ENCODE measurements around the gene TXK.

DNA sequence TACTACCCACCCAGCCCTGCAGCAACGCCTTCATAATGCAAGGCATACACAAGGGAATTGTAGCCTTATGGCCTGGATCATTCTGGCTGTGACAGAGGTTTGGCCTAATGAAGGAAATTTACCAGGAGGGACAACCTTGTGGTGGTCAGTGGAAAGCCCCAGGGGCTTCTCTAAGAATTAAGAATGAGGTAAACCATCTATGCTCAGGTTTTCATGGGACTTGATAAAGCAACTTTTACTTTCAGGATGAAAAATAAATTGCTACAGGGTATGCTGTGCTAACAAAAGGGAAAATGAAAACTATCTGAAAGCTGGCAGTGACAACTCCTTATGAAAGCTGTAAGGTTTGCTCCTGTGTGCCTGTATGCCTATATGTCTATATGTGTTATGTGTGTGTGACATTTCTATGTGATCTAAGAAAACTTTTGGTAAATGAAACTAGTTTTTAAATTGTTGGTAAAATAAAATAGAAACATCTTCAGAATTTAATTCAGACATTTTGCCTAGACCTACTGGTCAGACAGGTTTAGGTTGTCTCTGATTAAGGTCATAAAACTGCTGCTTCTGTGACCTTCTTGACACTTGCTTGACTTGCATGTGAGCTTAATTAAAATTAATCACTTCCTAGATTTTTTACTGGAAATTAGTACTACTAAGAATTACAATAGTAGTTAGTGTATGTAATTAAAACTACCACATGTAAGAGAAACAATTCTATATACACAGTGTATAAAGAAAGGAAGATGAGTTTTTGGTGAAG is 19.9 kb upstream of the TXK start:
- TF ChIP-seq POLR2A (IDR thresholded peaks at IDR 0.05; ENCODE audit: low read depth, low read length), result no peak
- no peak for TF ChIP-seq NFYB (IDR thresholded peaks at IDR 0.05; ENCODE audit: insufficient read depth, low read depth, low read length)
- TF ChIP-seq HDAC2 (IDR thresholded peaks at IDR 0.05), result no peak
- TF ChIP-seq, protein P1, sequence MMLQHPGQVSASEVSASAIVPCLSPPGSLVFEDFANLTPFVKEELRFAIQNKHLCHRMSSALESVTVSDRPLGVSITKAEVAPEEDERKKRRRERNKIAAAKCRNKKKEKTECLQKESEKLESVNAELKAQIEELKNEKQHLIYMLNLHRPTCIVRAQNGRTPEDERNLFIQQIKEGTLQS (IDR thresholded peaks at IDR 0.05; ENCODE audit: borderline replicate concordance, extremely low read depth, low read depth, low read length), result no peak
- TF ChIP-seq, protein P2, sequence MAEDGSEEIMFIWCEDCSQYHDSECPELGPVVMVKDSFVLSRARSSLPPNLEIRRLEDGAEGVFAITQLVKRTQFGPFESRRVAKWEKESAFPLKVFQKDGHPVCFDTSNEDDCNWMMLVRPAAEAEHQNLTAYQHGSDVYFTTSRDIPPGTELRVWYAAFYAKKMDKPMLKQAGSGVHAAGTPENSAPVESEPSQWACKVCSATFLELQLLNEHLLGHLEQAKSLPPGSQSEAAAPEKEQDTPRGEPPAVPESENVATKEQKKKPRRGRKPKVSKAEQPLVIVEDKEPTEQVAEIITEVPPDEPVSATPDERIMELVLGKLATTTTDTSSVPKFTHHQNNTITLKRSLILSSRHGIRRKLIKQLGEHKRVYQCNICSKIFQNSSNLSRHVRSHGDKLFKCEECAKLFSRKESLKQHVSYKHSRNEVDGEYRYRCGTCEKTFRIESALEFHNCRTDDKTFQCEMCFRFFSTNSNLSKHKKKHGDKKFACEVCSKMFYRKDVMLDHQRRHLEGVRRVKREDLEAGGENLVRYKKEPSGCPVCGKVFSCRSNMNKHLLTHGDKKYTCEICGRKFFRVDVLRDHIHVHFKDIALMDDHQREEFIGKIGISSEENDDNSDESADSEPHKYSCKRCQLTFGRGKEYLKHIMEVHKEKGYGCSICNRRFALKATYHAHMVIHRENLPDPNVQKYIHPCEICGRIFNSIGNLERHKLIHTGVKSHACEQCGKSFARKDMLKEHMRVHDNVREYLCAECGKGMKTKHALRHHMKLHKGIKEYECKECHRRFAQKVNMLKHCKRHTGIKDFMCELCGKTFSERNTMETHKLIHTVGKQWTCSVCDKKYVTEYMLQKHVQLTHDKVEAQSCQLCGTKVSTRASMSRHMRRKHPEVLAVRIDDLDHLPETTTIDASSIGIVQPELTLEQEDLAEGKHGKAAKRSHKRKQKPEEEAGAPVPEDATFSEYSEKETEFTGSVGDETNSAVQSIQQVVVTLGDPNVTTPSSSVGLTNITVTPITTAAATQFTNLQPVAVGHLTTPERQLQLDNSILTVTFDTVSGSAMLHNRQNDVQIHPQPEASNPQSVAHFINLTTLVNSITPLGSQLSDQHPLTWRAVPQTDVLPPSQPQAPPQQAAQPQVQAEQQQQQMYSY (CRISPR knock-in tag; IDR thresholded peaks at IDR 0.05), result no peak
- TF ChIP-seq, protein P3, sequence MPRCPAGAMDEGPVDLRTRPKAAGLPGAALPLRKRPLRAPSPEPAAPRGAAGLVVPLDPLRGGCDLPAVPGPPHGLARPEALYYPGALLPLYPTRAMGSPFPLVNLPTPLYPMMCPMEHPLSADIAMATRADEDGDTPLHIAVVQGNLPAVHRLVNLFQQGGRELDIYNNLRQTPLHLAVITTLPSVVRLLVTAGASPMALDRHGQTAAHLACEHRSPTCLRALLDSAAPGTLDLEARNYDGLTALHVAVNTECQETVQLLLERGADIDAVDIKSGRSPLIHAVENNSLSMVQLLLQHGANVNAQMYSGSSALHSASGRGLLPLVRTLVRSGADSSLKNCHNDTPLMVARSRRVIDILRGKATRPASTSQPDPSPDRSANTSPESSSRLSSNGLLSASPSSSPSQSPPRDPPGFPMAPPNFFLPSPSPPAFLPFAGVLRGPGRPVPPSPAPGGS (IDR thresholded peaks at IDR 0.05; ENCODE audit: borderline replicate concordance, insufficient read depth, low read depth, low read length, poor library complexity, severe bottlenecking), result no peak
- TF ChIP-seq POLR2AphosphoS5 (IDR thresholded peaks at IDR 0.05; ENCODE audit: low read length), result no peak
- no peak for TF ChIP-seq EP300 (IDR thresholded peaks at IDR 0.05; ENCODE audit: borderline replicate concordance in 1 of 2, control insufficient read depth in 1 of 2, low read depth in 2 of 2, low read length in 2 of 2)

Data from GM12878 (cell line).